ENCODE data around the gene LMNTD2.

Gene LMNTD2

DNA sequence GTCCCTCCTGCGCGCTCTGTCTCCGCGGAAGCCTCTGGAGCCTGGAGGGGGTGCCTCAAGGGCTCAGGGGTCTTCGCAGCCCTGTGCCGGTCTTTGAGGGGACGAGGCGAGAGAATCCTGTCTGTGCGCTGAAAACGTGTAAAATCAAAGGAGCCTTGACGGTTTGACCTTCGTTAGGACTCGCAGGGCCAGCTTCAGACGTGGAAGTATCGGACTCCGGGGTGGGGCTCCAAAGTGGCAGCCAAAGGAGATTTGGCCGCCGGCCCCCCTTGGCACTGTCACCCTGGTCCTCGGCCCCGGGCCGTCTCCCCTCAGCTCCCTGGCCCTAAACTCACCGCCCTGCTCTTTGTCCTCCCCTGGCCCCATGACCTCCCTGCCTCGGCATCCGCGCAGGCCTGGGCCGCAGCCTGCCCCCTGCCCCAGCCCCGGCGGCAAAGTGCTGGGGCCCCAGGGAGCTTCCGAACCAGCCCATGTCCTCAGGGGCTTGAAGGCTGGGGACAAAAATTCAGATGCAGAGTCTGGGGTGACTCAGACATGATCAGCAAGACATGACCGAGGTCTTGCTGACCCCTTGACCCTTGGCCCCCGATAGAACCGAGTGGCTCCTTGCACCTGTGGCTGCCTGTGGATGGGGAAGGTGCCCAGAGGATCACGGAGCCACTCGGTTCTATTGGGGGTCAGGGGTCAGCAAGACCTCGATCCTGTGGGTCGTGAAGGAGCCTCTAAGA lies 8.8 kb upstream of the LMNTD2 start:
- DNase-seq (ENCODE audit: insufficient read length, low spot score) (no peak), FAIRE-seq (peak; percentile 63)

DNA sequence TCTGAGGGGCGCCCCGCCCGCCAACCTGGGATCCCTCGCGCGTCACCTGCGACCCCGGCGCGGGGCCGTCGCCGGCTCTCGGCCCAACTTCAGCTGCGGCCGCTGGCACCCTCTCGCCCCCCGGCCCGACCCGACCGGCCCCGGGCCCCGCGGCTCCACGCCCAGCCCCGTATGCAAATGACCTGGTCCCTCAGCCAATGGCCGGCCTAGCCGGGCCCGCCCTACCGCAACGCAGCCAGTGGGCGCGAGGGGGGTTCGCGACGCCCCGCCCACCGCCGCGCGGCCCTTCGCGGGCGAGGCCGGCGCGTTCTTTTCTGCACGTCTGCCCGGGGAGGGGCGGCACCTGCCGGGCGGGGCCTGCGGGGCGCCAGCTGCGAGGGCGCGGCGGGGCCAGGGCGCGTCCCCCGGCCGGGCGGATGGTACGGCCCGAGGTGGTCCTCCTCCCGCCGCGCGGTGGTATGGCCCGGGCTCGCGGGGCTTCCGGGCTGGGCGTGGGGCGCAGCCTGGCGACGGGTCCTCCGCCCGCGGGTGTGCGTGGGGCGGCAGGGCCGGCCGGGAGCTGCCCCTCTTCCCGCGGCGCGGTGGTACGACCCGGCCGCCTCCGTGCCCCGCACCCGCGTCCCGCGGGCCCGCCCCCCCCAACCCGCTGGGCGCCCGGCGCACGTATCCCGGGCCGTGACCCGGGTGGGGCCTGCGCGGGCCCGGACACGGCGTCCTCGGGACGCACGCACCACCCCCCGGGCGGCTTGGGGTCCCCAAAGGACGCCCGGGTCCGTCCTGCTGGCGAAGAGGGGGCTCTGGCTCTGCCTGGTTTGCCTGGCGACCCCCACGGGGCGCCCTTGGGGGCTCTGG lies 8.0 kb upstream of the LMNTD2 start:
- FAIRE-seq: peak; percentile 70
- DNase-seq (ENCODE audit: insufficient read length, low spot score): peak; percentile 100

DNA sequence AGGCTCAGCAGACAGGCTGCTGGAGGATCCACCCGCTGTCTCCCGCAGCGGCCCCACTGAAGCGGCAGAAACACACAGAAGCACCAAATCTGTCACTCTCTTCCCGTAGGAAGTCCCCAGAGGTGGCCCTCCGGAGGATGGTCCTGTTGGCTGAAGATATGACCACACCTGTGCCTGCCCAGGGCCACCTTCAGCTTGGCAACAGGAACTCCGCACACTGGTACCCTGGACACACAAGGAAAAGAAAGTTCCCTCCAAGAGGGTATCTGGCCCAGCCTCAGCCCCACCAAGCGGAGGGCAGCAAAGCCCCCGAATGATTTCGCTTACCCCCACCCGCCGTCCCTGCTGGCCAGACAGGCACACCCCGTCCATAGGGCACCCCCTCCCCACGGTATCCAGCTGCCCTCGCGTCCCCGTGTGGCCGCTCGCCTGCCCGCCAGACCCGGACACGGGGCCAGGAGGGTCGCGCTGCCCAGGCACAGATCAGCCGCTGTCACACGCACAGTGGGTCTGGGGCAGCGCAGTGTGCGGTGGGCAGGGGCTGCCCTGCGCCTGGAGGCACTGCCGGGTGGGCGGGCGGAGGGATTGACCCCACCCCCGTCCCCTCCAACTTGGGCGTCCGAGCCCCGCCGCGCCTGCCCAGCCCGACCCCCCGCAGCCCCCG lies 7.2 kb upstream of the LMNTD2 start:
- DNase-seq (ENCODE audit: insufficient read length, low spot score) (no peak), FAIRE-seq (no peak)

DNA sequence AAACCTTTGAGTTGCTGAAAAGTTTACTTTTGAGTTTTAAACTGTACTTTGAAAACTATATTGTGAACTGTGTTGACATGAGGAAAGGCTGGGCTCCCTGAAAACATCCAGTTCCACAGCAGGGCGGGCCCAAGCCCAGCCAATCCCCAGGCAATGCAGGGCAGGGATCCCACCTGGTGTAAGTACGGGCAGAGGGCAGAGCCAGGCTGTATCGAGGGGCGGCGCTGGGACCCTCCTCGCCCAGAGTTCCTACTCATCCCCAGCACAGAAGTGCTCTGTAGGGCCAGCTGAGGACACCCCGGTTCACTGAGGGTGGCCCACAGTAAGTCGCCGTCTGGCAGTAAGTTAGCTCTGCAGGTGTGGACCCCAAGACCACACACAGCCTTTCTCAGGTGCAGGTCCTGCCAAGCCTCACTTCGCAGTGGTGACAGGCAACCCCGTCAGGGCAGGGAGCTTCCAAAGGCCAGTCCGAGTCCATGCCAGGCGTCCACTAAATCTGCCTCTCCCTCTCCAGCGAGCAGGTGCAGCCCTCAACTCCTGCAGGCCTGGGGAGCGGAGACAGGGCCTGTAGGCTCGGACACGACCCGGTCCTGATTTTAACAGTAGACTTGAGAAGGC lies 6.6 kb upstream of the LMNTD2 start:
- DNase-seq (ENCODE audit: insufficient read length, low spot score) (no peak), FAIRE-seq (no peak)

DNA sequence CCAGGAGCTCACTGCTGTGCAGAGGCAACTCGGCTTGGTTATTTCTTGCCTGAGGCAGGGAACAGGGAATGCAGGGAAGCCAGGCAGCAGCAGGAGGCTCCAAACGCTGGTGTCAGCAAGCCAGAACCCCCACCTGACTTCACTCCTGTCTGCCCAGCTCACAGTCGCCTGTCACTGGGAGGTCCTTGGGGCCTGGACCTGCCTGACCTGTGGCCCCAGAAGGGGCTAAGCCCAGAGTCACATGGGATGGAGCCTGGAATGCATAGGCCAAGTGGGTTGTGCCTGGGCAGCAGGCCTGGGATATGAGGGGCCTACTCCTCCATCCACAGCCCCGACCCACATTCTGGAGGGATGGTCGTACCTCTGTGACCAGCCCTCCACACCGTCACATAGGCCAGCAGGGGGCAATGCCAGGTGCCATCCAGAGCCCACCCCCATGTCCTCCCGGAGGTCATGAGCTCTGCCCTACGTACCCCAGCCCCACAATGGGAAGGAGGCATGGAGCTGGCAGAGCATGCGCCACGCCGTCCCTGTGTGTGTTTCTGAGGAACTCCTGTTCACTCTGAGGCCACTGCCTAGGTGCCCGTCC lies 5.5 kb upstream of the LMNTD2 start:
- FAIRE-seq (no peak), DNase-seq (ENCODE audit: insufficient read length, low spot score) (no peak)

DNA sequence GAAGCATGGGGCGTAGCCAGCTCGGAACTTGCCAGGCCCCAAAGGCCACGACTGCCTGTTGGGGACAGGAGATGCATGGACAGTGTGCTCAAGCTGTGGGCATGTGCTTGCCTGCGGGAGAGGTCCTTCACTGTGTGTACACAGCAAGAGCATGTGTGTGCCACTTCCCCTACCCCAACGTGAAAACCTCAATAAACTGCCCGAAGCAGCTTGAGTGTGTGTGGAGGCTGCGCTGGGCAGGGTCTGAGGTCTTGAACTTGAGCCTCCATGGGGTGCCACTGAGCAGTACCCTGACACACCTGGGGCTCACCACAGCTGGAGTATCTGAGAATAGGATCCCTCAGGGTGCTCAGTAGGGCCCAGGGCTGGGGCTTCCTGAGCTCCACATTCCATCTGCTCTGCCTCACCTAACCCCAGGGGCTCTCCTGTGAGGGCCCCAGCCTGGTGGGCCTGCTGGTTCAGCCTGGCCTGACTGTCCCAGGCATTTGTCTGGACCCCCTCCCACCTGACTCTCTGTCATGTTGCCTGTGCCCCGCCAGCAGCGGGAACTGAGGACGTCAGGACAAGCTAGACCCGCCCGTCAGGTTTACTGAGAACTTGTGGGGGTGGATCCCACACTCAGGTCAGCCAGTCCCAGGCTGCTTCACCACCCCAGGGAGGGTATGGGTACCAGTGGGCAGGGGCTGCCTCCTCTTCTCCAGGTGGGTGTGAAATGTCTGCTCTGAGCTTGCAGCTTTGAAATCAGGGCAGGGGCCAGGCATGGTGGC lies 3.5 kb upstream of the LMNTD2 start:
- FAIRE-seq (no peak), DNase-seq (ENCODE audit: insufficient read length, low spot score) (no peak)

DNA sequence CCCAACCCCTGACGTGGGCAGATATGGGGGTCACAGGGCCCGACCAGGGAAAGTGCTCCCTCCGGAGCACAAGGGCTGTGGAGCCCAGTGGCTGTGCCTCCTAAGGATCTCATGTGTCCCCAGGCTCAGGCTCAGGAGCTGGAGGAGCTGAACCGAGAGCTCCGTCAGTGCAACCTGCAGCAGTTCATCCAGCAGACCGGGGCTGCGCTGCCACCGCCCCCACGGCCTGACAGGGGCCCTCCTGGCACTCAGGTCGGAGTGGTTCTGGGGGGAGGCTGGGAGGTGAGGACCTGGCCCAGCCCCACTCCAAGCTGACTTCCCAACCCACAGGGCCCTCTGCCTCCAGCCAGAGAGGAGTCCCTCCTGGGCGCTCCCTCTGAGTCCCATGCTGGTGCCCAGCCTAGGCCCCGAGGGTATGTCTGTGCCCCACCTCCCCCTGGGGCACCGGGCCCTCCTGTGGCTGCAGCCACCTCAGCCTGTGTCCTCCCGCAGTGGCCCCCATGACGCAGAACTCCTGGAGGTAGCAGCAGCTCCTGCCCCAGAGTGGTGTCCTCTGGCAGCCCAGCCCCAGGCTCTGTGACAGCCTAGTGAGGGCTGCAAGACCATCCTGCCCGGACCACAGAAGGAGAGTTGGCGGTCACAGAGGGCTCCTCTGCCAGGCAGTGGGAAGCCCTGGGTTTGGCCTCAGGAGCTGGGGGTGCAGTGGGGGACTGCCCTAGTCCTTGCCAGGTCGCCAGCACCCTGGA lies 2.7 kb upstream of the LMNTD2 start:
- DNase-seq (ENCODE audit: insufficient read length, low spot score) (no peak), FAIRE-seq (no peak)

DNA sequence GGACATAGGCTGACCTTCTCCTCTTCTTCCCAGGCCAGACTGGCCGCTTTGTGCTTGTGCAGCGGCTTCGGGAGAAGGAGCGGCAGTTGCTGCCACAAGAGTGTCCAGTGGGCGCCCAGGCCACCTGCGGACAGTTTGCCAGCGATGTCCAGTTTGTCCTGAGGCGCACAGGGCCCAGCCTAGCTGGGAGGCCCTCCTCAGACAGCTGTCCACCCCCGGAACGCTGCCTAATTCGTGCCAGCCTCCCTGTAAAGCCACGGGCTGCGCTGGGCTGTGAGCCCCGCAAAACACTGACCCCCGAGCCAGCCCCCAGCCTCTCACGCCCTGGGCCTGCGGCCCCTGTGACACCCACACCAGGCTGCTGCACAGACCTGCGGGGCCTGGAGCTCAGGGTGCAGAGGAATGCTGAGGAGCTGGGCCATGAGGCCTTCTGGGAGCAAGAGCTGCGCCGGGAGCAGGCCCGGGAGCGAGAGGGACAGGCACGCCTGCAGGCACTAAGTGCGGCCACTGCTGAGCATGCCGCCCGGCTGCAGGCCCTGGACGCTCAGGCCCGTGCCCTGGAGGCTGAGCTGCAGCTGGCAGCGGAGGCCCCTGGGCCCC lies 1.6 kb upstream of the LMNTD2 start:
- FAIRE-seq (no peak), DNase-seq (ENCODE audit: insufficient read length, low spot score) (no peak)

DNA sequence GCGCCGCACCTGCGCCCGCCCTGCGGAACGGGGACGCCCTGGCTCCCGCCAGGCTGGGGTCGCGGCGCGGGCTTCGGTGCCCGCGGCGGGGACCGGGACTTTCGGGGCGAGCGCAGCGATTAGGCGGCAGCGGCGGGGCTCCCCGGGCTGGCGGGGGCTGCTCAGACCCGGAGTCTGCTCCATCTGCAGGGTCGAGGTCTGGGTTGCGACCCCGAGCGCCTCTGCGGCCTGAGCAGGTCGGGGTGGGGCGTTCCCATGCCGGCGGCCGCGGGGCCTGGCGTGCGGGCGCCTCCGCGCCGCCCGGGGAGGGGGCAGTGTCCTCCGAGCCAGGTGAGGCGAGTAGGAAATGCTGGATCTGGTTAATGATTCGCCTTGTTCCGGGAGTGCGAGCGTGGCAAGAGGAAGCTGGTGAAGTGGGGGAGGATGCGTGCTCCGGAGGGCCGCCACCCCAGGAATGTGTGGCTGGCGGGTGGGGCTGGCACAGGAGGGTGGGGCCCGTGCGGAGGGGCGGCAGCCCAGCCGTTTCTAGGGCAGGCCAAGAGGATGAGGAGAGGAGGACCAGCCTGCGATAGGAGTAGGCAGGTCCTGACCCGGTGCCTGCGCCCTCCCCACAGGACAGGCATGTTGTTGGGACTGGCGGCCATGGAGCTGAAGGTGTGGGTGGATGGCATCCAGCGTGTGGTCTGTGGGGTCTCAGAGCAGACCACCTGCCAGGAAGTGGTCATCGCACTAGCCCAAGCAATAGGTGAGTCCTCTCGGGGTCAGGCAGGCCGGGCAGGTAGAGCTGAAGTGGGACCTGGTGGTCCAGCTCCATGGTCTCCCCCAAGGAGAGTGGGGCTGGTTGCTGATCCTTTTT lies 838 bp upstream of the LMNTD2 start:
- no peak for FAIRE-seq
- peak; percentile 54 for DNase-seq (ENCODE audit: insufficient read length, low spot score)

DNA sequence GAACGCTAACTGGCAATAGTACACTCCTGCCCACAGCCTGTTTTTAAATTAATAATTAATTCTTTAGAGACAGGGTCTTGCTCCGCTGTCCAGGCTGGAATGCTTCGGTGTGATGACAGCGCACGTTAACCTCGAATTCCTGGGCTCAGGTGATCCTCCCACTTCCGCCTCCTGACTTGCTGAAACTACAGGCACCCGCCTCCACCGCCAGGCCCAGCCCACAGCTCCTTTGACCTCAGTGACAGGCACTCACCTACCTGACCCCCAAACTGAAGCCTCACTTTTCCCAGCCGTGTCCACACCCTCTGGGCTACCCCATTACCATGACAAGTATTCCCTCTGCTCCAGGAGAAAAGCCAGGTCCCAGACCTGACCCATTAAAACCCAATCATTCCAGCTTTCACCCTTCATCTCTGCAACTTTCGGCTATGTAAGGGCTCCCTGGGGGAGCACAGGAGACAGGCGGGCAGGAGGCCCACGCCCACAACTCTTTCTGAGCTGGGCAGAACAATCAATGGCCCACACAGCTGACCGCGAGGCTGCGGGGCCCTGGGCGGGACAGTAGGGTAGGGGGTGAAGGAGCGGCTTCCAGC lies 730 bp downstream of the LMNTD2 start:
- DNase-seq (ENCODE audit: insufficient read length, low spot score): no peak

DNA sequence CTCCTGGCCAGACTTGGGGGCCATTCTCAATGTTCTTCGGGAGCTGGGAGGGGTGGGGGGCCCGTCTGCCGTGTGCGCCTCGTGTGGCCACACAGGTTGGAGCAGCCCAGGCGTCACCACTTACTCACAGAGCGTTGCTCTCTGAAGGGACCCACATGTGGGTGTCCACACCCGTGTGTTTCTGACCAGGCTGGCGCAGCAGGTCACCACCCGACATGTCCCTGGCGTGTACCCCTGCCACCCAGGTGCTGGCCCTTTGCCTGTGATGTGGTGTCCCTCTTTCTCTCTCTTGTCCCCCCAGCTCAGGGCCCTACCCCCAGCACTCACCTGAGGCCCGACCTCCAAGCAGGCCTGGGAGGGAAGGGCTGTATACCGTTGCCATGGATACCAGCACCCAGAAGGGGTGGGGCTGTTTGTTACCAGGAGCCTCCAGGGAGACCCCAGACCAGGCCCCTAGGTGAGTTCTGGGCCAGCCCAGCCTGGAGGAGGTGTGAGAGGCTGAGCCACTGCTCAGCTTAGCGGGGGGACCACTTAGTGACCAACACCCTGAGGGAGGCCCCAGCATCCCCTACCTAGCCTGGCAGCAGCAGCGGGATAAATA lies 1.4 kb downstream of the LMNTD2 start:
- DNase-seq (ENCODE audit: insufficient read length, low spot score): no peak
- FAIRE-seq: no peak

More for the DNA sequence above, 730 bp downstream of the LMNTD2 start:
- no peak for FAIRE-seq

DNA sequence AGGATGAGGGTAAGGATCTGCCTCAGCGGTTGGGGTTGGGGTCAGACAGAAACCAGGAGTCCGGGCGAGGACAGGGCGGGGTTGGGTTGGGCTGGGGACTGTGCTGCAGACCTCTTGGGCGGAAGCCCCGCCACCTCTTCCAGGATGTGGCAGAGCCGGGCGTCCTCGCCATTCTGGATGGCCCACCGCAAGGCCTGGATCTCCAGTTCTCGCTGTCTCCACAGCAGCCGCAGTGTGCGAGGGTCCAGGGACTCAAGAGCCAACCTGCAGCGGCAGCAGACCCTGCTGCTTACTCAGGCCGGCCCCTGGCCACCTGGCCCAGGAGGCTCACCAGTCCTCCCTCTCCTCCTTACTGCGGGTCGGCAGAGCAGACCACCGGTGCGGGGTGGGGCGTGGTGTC lies 2.0 kb downstream of the LMNTD2 start:
- DNase-seq (ENCODE audit: insufficient read length, low spot score) (no peak), FAIRE-seq (no peak)

DNA sequence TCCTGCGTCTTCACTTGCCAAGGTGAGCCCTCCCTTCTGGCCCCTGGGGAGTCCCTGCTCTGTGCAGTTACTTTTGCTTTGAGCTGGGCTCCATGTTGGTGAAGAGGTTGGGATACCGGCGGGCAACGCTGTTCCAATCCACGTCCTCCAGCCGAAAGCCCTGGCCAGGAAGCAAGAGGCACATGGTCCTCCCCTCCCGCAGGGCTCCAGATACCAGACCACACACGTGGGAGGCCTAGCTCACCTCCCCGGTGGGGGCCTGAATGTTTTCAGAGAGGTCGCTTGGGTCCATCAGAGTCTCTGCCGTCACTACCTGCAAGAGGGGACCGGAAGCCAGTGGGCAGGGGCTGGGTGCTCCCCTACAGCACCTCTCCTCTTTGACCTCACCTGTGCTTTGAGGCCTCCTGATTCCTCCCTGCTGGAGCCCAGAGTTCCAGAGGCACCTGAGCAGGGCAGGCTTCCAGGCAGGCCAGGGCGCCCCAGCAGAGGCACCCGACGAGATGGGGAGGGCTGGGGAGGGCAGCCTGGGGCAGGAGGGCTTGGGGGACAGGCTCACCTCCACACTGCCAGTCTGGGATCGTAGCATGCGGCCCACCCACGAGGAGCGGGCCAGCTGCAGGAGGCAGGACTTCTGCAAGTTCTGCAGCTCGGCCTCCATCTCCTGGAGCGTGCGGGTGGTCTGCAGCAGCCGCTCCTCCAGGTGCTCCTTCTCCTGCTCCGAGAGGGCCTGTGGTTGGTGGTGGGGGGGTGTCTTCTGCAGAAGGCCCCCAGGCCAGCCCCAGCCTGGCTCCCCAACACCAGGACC lies 3.0 kb downstream of the LMNTD2 start:
- FAIRE-seq: no peak
- no peak for DNase-seq (ENCODE audit: insufficient read length, low spot score)

DNA sequence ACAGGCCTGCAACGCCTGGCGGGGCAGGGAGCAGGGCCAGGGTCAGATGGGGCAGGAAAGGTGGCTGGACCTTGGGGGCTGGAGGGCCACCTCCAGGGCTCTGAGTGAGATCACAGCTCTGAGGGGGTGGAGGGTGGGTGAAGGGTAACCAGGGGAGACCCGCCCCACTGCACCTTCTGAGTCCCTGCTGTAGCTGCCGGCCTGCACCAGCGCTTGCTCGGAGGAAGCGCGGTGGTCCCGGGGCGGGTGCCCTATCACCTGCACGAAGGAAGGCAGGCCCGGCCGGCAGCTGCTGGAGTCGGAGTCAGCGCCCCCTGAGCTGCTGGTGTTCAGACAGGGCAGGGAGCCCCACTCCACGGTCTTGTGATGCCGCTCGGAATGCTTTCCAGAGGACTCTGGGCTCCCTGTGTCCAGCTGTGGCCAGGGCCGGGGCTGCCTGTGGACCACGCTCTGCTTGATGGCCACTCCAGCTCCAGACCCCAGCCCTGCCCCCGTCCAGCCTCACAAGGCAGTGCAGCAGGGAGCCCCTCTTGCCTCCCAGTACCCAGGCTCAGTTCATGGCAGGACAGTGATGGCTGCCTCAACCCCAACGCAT lies 3.8 kb downstream of the LMNTD2 start:
- FAIRE-seq: no peak
- no peak for DNase-seq (ENCODE audit: insufficient read length, low spot score)

DNA sequence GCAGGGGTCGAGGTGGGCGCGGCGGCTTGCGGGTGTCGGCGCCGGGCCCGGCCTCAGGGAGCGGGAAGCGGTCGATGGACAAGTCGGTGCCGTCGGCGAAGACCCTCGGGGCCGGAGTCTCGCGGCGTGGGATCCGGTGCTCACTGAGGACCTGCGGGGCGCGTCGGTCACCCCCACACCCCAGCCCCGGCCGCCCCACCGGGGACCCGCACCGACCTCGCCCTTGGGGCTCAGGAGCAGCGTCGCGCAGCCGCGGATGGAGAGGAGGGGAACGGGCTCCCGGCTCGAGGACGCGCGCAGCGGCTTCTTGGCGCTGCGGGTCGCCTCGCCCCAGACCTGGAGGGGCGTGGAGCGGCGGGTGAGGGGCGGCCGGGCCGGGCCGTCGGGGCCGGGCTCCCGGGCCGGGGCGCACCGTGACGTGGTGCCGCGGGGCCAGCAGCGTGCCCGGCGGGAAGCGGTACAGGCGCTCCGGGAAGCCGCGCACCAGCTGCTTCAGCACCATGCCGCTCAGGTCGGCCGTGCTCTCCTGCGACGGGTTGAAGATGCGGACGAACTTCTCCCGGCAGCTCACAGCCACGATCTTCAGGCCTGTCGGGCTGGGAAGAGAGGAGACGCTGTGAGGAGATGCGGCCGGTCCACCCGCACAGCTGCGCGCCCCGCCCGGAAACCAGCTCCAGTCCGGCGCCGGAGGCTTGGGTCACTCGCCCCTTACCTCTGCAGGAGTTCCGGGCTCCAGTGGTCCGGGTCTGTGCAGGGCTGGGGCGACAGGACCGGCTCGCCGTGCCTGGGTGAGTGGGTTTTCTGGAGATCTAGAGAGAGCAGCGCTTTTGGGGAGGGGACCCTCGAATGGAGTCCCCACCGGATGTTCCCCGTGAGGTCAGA lies 4.5 kb downstream of the LMNTD2 start:
- DNase-seq (ENCODE audit: insufficient read length, low spot score) (no peak), FAIRE-seq (no peak)
